Measurements from ENCODE around the gene AKAP13.

DNA sequence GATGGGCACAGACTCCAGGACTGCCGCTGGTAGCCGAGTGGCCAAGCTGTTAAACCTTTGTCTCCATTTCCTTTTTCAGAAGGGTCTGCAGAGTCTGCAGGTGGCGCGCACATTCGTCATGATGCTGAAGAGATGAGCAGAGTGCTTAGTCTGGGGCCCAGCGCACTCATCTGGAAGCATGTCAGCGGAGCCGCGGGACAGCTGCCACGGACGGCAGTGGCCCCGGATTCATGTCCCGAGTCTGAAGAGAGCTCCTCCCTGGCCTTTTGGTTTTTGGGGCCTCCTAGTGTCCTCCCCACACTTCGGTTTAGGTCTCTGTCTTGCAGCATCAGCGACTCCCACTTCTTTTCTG, 371.7 kb downstream of the AKAP13 start:
- TF ChIP-seq NFIC (IDR thresholded peaks at IDR 0.05) (no peak), TCF12 (IDR thresholded peaks at IDR 0.05; ENCODE audit: low read depth) (no peak), EP300 (IDR thresholded peaks at IDR 0.05; ENCODE audit: borderline replicate concordance) (no peak), EGR1 (IDR thresholded peaks at IDR 0.05) (no peak), CREB1 (IDR thresholded peaks at IDR 0.05; ENCODE audit: low read depth) (no peak), TAF1 (IDR thresholded peaks at IDR 0.05; ENCODE audit: low read depth) (no peak), MAX (IDR thresholded peaks at IDR 0.05) (no peak), YY1 (IDR thresholded peaks at IDR 0.05; ENCODE audit: low read depth) (no peak)
